ENCODE measurements around the gene ZNF586.

Gene ZNF586

GRCh38 chr19:57746580-57747471 lies 22.6 kb upstream of the ZNF586 start, which contains the start of gene ZNF776:
ZNF776 (plus strand) TSS chr19:57746815; CDS start chr19:57747059, 244 bp downstream.
- peak within 1 kb of the TSS; percentile 74 for H3K4me3 ChIP-seq (replicated peaks; ENCODE audit: low read depth, low read length)
- no peaks in the 10 kb centered on the region for H3K27me3 ChIP-seq (replicated peaks; ENCODE audit: control insufficient read depth, insufficient read depth, low read length)
- H3K36me3 ChIP-seq (ENCODE audit: control insufficient read depth, insufficient read depth, low read length): peaks cover 10% of the 10 kb centered on the region
- TF ChIP-seq CTCF (IDR thresholded peaks at IDR 0.05; ENCODE audit: insufficient read depth, low read length, poor library complexity, severe bottlenecking): no peak
- DNase-seq (ENCODE audit: extremely low read depth, insufficient read length): peak; percentile 77

GRCh38 chr19:57747472-57747807 lies 22.0 kb upstream of the ZNF586 start:
- peak overlapping the region; percentile 74 for H3K4me3 ChIP-seq (replicated peaks; ENCODE audit: low read depth, low read length)
- H3K36me3 ChIP-seq (ENCODE audit: control insufficient read depth, insufficient read depth, low read length): peaks cover 13% of the 10 kb centered on the region
- TF ChIP-seq CTCF (IDR thresholded peaks at IDR 0.05; ENCODE audit: insufficient read depth, low read length, poor library complexity, severe bottlenecking): no peak
- no peaks in the 10 kb centered on the region for H3K27me3 ChIP-seq (replicated peaks; ENCODE audit: control insufficient read depth, insufficient read depth, low read length)
- no peak for DNase-seq (ENCODE audit: extremely low read depth, insufficient read length)

GRCh38 chr19:57748029-57748428 lies 21.4 kb upstream of the ZNF586 start:
- Histone ChIP-seq H3K27me3 (replicated peaks; ENCODE audit: control insufficient read depth, insufficient read depth, low read length) (no peaks in the 10 kb centered on the region), H3K4me3 (replicated peaks; ENCODE audit: low read depth, low read length) (peak overlapping the region; percentile 74), H3K36me3 (ENCODE audit: control insufficient read depth, insufficient read depth, low read length) (peaks cover 19% of the 10 kb centered on the region)
- no peak for TF ChIP-seq CTCF (IDR thresholded peaks at IDR 0.05; ENCODE audit: insufficient read depth, low read length, poor library complexity, severe bottlenecking)
- DNase-seq (ENCODE audit: extremely low read depth, insufficient read length): no peak

- Histone ChIP-seq H3K36me3 (ENCODE audit: control insufficient read depth, insufficient read depth, low read length) (peaks cover 37% of the 10 kb centered on the region), H3K27me3 (replicated peaks; ENCODE audit: control insufficient read depth, insufficient read depth, low read length) (no peaks in the 10 kb centered on the region), H3K4me3 (replicated peaks; ENCODE audit: low read depth, low read length) (no peak overlapping the region)
- no peak for TF ChIP-seq CTCF (IDR thresholded peaks at IDR 0.05; ENCODE audit: insufficient read depth, low read length, poor library complexity, severe bottlenecking)
- DNase-seq (ENCODE audit: extremely low read depth, insufficient read length): no peak
Measured at GRCh38 chr19:57754091-57754673, 15.3 kb upstream of the ZNF586 start.

GRCh38 chr19:57755031-57755430 lies 14.4 kb upstream of the ZNF586 start:
- TF ChIP-seq CTCF (IDR thresholded peaks at IDR 0.05; ENCODE audit: insufficient read depth, low read length, poor library complexity, severe bottlenecking): no peak
- DNase-seq (ENCODE audit: extremely low read depth, insufficient read length): no peak
- no peaks in the 10 kb centered on the region for H3K27me3 ChIP-seq (replicated peaks; ENCODE audit: control insufficient read depth, insufficient read depth, low read length)
- peaks cover 44% of the 10 kb centered on the region for H3K36me3 ChIP-seq (ENCODE audit: control insufficient read depth, insufficient read depth, low read length)
- H3K4me3 ChIP-seq (replicated peaks; ENCODE audit: low read depth, low read length): no peak overlapping the region

Measured in GM06990 (cell line).